GM20431 (cell line): ENCODE measurements around the gene PTPRK.

ENCODE experiments used
- in situ Hi-C: fragments of 300-500 bp; cut with MseI, MboI; formaldehyde crosslinking; loops from one replicate; pipeline ENCODE4 v1.15.0; 2020; ENCODE audit warnings: low sequenced_read_pairs; ENCODE audit not compliant: unreplicated experiment

Gene PTPRK

DNA sequence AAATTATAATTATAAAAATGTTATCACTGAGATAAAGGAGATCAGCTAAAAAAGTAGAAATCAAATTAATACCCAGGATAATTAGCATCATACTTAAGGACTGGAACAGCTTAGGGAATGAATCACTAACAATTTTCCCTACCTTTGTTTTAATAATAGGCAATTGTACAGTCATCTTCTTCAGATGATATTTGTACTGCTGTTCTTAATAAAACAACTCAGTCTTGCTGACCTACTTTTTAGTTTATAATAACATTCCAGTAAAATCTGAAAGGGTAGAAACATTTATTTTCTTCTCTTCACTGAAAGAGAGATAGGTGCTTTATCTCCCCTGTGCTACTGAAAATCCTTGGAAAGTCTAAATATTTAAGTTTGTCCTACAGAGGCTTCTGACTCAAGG lies 348.3 kb downstream of the PTPRK start:
- in situ Hi-C loops = no loop called here

DNA sequence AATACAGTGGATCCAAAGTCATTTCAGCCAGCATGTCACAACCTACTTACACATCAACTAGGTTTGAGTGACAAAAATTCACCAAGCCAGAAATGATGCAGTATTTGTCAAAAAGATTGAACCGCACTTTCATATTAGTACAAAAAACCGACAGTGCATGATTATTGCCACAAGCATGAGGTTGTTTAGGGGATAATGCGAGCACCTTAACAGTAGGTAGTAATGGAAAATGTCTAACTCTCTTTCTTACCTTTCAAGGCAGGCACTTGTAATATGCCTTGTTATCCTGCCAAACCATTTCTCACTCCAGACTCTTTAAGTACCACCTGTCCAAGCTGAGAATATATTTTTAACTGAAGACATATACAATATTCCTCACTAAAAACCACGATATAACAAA lies 349.2 kb downstream of the PTPRK start:
- in situ Hi-C loops = no loop called here

DNA sequence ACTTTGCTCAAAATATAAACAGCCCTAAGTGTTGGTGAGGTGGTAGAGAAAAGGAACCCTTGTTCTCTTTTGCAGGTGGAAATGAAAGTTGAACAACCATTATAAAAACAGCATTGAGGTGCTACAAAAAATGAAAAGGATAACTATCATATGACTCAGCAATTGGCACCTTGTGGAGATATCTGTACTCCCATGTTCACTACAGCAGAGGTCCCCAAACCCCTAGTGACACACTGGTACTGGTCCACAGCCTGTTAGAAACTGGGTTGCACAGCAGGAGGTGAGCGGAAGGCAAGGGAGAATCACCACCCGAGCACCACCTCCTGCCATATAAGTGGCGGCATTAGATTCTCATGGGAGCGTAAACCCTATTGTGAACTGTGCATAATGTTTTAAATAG lies 352.2 kb downstream of the PTPRK start:
- in situ Hi-C loops = no loop called here

DNA sequence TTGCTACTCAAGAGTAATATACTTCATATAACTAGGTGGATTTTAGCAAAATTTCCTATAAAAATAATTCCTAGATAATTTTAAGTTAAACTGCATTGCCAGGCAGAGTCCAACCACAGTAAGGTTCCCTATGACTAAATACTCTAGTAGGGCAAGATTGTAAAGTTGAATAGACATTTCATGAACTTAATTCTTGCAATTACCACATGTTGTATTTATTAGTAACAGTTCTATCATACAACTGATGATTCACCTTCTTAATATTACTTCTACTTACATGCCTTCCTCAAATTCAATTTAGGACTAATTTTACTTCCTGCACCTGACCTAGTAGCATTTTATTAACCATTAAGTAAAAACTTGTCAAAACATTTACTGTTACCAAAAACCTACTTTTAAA lies 352.8 kb downstream of the PTPRK start:
- in situ Hi-C loops = no loop called here

DNA sequence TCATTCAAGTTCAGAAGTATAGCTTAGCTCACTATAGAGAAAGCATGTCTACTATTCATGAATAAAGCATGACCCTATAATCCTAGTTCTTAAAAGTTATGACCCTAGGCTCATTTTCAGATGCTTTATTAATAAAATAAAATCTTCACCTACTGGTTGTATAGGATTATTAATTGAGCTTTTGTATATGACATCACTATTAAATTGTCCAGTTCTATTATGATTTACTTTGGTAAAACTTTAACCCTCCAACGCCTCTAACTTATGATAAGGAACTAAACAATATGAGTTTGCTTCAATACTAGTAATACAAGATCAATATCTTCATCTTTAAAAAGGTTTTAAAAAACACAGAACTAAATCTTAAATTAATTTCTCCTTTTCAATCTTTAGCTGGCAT lies 356.1 kb downstream of the PTPRK start:
- in situ Hi-C loops = no loop called here

DNA sequence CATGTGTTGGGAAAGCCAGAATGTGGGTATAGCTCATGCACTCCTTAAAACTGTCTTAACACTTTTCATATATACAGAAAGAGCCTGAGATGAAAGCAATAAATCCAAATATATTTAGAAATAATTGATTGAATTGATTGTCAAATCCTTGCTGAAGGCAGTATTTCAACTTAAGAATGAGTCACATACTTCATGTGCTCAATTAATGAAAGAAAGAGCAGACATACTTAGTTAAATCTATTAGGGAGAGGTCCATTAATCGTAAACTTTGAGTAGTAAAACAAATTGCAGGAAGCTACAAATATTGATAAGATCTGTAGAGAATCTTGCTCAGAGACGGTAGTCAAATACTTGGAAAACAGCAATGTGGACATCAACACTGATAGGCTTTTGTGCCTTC lies 358.0 kb downstream of the PTPRK start:
- in situ Hi-C loops = no loop called here

DNA sequence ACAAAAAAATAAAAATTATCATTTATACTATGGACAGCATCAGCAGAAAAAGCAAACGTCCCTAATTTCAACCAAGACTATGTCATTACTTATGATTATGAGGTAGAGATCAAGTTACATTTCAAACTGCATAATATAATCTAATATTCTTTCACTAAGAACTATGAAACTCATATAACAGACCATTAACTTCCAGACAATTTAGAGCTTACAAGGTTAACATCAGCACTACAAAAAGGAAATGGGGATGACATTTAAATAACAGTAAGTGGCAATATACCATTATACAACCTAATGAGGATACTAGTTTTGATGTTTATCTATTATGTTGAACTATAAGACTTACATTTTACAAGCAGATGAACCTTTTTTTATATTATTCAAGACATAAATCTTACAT lies 358.6 kb downstream of the PTPRK start:
- in situ Hi-C loops = no loop called here

DNA sequence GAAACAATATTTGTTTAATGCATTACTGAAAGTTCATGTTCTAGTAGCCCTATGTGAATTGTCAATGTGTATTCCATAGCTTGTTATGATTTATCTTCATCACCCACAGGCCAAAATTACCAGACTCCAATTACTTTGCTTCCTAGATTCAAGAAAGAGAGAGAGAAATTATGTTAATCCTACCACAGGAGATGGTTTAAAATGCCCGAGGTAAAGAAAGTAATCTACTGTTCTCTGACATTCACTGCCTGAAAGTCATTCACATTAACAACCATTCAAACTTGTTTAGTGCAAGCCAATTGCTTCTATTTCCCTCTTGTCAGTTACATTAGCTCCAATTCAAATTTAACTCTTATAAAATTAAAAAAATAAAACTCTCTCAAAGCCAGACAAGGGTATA lies 359.1 kb downstream of the PTPRK start:
- in situ Hi-C loops = no loop called here

DNA sequence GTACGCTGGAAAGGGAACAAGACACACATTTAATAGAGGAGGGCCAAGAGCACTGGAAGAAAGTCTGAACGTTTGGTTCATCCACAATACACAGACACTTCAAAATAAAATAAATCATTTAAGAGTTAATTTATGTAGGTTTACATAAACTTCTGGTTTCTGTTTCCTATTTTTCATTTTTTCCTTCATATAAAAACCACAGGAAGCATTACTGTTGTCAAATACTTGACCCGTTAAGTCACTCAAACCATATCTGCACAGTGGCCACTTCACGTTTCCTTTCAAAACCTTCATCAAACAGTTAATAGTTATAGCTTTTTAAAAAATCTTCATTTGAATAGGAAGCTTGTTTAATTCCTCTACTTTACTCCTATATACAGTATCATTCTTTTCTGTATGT lies 361.9 kb downstream of the PTPRK start:
- in situ Hi-C loops = no loop called here

DNA sequence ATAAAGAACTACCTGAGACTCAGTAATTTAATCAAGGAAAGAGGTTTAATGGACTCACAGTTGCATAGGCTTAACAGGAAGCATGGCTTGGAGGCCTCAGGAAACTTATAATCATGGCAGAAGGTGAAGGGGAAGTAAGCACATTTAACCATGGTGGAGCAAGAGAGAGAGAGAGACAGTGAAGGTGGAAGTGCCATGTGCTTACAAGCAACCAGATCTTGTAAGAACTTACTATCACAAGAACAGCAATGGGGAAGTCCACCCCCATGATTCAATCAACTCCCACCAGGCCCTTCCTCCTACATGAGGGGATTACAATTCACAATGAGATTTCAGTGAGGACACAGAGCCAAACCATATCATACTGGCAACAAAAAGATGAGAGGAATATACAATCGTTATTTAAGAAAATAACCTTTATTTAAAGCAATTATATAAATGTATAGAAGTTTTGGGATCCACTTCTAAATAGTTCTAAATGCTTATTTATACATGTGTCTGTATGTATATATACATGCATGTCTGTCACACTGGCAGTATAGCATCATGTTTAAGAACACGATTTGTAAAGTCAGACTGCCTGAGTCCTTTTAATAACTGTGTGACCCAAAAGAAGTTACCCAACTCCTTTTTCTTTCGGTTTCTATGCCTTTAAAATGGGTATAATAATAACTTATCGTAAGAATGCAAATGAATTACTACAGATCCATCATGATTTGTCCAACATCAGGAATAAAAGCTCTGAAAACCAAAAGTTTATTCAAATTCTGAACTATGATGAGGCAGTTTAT lies 363.9 kb downstream of the PTPRK start:
- in situ Hi-C loops = no loop called here

DNA sequence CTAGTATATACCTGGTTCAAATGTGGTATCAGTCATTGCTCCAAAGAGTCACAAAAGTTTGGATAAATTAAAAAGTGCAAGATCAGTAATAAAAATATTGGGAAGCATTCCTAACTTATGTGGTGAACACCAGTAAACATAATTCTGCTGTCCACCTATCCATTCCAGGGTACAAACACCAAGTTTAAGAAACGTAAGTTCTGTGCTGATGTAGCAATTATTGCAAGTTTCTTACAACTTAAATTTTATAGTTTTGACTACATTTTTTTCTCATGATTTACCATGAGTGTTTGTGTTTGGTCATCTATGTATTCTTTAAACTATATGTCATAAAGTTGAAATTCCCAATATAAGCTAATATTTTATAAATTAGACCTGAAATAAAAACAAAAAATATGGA lies 364.6 kb downstream of the PTPRK start:
- in situ Hi-C loops = no loop called here

DNA sequence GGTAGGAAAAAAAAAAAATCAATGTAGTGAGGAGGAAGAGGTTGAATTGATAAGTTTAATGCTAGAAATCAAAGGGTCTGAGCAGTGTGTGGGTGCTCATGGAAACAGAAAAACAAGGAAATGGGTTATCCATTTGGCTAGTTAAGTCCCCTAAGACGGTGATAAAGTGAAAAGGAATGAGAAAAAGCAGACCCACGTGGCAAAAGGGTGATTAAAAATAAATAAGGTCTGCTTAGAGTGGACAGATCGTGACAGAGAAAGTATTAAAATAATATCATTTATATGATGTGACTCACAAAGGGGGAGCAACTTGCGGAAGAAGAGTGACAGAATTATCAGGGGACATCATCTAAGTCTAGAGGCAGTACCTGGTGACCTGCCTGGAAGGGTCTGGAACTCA lies 367.8 kb downstream of the PTPRK start:
- in situ Hi-C loops = no loop called here

DNA sequence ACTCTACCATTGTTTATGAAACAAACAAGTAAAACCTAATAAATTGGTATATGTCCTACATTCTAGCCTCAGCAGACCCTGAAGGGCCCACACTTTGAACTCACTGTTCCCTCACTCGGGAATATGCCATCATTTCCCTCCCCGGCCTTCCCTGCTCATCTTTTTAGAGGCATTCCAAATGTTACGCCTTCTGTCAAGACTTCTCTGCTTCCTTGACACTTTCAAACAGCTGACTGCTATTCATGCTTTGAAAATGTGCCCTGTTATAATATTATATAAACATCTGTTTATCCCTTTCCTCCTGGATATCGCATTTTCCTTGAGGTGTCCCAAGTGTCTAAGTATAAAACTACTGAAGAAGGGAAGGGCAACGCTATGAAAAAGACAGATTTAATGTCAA lies 370.0 kb downstream of the PTPRK start:
- in situ Hi-C loops = no loop called here

DNA sequence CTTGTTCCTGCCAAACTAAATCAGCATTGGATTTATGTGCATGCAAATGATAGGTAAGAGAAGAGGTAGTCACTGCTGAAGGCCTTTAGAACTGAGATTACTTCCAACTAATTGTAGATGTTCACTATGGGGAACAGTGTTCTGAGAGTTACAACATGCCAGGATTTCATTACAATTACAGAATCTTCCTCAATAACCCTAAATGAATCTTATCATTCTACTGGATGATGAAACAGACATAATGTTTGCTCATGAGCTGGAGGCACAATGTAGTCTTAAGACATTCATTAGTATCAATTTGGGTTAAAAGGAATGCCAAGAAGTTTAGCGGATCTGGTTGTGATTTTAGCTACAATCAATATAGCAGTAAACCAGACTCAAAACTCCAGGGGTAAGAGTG lies 370.6 kb downstream of the PTPRK start:
- in situ Hi-C loops = no loop called here

DNA sequence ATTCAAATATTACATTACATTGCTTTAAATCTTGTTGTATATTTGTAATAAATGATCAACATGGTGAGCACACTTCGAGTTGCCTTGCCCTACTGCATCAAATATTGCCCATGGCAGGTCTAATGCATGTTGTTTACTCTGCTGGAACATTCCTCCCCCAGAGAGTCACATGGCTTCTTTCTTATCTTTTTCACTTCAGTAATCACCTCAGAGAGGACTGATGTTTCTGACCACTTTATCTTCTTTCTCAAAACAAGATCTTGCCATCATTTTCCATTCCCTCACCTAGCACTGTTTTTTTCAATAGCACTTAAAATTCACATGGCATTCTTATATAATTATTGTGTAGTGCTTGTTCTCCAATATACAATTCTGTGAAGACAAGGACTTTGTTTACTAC lies 376.1 kb downstream of the PTPRK start:
- in situ Hi-C loops = no loop called here

DNA sequence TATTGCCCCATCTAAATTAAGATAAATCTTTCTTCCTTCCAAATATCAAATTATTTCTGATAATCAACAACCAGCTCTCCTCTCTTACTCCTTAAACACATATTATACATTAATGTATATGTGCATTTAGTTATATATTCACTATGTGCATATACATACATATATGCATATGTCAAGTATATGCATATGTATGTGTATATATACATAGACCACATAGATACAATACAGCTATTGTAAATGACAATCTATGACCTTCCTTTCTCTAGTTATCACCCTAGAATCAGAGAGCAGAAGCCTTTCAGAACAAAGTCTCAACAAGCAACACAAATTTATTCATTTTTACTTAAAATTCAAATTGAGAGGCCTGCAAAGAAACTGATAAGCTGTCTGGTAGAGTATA lies 378.5 kb downstream of the PTPRK start:
- in situ Hi-C loops = no loop called here

DNA sequence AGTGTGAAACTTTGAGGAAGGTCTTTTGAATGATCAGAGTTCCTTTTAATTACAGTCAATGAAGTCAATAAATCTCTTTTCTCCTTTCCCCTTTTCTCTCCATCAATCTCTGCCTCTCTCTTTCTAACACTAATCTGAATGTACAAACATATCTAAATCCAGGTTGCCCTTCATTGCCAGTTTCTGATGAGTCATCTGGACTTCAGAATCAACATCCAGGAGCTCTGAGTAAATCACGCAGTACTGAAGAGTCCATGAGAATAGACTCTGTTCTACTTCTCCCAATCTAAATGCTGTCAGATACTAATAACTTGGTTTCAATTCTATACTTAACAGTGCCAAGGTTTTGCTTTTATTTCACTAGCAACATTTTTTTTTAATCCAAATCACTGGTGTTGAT lies 380.9 kb downstream of the PTPRK start:
- in situ Hi-C loops = no loop called here

DNA sequence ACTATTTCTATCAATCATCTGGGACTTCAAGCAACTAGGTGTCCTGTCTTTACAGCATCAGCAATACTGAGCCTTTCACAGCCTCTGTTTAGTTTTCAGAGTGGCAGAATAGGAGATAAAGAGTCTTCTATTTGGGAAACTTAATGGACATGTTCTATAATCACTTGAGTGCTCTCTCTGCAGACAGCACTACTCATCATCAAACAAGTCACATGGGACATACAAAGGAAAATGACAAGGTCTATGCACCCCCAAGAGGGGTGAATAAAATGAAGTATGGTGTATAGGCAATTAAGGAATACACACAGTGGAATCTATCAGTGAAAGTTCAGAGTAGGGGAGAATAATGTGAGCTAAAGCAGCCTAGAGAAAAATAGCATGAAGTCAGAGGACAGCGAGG lies 381.7 kb downstream of the PTPRK start:
- in situ Hi-C loops = no loop called here

DNA sequence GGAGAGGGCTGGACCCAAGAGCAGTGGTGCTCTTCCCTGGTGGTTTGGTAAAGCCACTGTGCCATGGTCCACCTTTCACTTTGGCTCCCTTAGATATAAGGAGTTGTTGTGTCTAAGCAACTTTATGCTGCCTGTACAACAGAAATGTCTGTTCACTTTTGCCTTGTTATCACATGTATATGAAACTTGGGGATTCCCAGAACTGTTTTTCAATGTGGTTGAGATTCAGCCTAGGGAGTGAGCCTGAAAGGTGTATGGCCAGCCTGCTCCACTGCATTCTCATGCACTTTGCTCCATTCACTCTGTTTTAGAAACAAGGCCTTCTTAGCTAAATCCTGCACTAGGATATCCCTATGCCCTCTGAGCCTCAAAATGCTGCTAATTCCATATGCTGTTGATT lies 385.1 kb downstream of the PTPRK start:
- in situ Hi-C loops = no loop called here

DNA sequence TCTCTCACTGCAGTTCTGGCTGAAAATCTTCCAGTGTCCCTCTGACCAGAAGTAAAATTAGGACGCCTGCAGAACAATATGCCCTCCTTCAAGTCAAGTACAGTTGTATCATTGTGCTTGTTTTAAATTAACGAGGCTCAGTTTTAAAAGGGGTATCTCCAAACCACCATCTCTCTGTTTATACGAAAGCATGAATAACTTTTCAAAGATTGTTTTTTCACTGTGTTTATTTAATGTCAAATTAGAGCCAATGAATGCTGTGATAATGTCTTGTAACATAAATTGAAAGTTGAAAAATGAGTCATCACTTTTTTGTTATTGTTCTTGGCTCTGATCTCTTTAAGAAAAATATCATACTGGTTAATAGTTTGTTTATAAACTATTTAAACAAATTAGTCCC lies 388.8 kb downstream of the PTPRK start:
- in situ Hi-C loops = no loop called here

DNA sequence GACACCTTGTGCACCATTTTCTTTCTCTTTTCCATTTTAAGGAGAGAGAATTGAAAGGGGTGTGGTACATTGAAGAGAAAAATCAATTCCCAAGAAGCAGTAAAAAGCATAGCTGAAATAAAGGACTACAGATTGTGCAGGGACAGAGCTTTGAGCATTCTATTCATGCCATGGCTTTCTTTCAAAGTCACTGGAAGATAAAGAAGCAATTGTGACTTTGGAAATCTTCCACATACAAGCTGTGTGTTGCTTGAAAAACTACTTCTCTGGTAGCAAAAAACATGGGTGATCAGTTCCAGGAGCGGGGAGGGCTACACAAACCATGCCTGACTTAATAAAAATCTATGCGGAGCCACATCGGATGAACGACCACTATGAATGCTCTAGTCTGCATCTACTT lies 389.4 kb downstream of the PTPRK start:
- in situ Hi-C loops = no loop called here

DNA sequence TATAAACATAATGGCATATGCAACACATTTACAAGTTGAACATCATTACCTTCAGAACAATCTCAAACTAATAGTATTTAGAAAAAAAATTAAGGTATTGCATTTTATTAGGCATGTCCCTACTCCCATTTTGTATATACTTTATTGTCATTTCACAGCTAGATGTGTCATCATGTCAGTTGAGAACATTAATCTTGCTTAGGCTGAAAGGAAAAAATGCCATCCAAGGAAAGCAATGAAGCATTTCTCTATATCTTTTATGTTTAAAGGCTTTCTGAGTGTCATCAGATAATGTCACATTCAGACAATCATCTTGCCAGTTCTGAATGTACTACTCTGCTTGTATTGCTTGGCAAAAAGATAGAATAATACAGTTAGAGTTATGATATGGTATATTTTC lies 390.7 kb downstream of the PTPRK start:
- in situ Hi-C loops = no loop called here

DNA sequence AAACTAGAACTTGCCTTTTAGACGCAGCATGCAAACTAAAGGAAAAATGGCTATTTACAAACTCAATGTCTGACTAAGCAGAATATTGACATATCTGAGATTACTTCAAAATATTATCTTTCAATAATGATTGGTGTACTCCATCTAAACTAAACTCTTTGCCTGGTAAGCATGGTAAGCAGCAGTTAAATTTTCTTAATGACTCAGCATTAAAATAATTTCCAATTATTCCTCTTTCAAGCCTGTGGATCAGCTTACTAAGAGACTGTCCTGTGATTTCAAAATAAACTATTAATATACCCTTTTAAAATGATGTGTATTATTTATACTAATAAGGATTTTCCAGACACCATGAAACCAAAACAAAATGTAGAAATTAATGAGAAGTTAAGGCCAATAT lies 392.7 kb downstream of the PTPRK start:
- in situ Hi-C loops = no loop called here
